Coronary artery (tissue), 2 donors: ENCODE data around the gene KNDC1.

Experiments used
- DNase-seq: peaks from one replicate; pipeline ENCODE4 v3.0.0-alpha.2; 2017; ENCODE audit warnings: low spot score
- H3K27ac ChIP-seq, 2 donors: fragments of 200-600 bp; sonication (generic); one replicate each; pipeline ENCODE4 v1.5.1; 2016 to 2019
- H3K4me3 ChIP-seq: fragments of 200-600 bp; sonication (generic); 2 replicates; pipeline ENCODE4 v1.5.1; 2016; ENCODE audit warnings: mild to moderate bottlenecking, moderate library complexity
- CTCF ChIP-seq: fragments of 200-600 bp; sonication (generic); IDR thresholded peaks from one replicate; pipeline ENCODE4 v1.5.1; 2019; ENCODE audit warnings: antibody characterized with exemption

The KNDC1 gene

DNA sequence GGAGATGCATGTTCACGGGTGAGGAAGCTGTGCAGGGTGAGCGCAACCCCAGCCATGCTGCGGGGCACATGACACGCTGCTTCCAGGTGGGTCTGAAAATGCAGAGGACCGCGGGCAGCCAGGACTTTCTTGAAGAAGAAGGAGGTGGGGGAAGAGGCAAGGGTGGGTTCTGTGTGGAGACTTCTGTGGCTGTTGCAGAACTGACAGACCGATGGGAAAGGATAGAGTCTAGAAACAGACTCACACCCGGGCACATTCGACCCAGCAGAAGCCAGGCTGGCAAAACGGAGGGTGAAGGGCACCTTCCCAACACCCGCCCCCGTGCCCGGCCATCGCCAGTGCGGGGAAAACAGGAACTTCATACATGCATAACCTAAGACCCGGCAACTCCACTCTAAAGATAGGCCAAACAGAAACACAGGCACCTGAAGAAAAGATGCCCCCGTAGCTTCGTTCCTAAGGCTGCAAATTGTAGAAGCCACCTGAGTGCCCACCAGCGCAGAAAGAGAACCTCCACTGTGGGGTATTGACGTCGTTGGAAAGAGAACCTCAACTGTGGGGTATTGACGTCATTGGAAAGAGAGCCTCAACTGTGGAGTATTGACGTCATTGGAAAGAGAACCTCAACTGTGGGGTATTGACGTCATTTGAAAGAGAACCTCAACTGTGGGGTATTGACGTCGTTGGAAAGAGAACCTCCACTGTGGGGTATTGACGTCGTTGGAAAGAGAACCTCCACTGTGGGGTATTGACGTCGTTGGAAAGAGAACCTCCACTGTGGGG, 4.8 kb upstream of the KNDC1 start:
- DNase-seq: peak; percentile 52
- TF ChIP-seq CTCF: no peak
- no peak overlapping the region for H3K27ac ChIP-seq
- H3K4me3 ChIP-seq: no peak overlapping the region

GRCh38 chr10:133156674-133157579, 3.1 kb upstream of the KNDC1 start:
- no peak overlapping the region for H3K4me3 ChIP-seq
- TF ChIP-seq CTCF: no peak
- H3K27ac ChIP-seq: no peak overlapping the region
- DNase-seq: peak; percentile 24

DNA sequence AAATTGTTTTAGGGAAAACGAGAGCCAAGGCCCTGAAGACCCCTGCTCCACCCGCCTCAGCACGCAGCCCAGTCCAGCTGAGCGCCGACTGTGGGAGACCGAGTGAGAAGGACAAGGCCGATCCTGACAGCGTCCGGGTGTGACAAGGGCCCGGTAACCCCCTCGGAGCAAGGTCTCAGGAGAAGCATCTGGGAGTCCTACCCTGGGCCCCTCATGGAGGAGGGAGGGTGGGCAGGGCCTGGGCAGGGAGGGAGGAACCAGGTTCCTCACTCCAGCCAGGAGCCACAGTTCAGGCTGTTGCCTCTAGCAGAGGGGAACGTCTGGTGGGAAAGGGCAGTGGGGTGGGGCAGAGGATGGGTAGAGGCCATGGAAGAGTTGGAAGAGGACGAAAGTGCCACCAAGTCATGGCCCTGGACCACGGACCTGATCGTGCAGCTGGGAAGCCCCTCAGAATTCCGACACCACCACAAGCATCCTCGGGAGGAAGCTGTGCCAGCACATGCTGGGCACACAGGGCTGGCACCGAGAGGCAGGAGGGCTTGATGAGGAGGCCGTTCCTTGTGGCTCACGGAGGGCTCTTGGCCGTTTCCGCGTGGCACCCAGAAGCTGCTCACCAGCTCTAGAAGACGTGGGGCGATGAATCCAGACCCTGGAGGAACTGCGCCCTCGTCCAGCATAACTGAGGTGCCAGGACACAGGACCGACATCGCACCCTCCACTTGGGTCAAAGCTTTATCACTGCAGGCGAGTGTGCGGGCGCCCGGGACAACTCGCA, 2.2 kb upstream of the KNDC1 start:
- DNase-seq: peak; percentile 68
- no peak overlapping the region for H3K27ac ChIP-seq
- TF ChIP-seq CTCF: no peak
- no peak overlapping the region for H3K4me3 ChIP-seq

GRCh38 chr10:133158437-133158755, 1.6 kb upstream of the KNDC1 start:
- Histone ChIP-seq H3K4me3 (no peak overlapping the region), H3K27ac (no peak overlapping the region)
- TF ChIP-seq CTCF: no peak
- no peak for DNase-seq

GRCh38 chr10:133158756-133159610, 1.0 kb upstream of the KNDC1 start:
- TF ChIP-seq CTCF: no peak
- no peak overlapping the region for H3K4me3 ChIP-seq
- peak; percentile 67 for DNase-seq
- no peak overlapping the region for H3K27ac ChIP-seq

GRCh38 chr10:133159611-133159949, 439 bp upstream of the KNDC1 start:
- Histone ChIP-seq H3K27ac (no peak overlapping the region), H3K4me3 (peak overlapping the region; percentile 74)
- no peak for DNase-seq
- no peak for TF ChIP-seq CTCF
